HG03097 (cell line): Measurements from ENCODE around the gene AUH.
"Not testable (repeated sequence)": the region's sequence is repeated elsewhere in the genome, so short reads cannot be mapped to it uniquely, and the experiment has no call there.

Experiments used
- ATAC-seq: cut with Tn5 transposase; IDR thresholded peaks from one replicate; pipeline ENCODE4 v1.9.1; 2021; ENCODE audit not compliant: unreplicated experiment, low FRiP score

Gene AUH

DNA sequence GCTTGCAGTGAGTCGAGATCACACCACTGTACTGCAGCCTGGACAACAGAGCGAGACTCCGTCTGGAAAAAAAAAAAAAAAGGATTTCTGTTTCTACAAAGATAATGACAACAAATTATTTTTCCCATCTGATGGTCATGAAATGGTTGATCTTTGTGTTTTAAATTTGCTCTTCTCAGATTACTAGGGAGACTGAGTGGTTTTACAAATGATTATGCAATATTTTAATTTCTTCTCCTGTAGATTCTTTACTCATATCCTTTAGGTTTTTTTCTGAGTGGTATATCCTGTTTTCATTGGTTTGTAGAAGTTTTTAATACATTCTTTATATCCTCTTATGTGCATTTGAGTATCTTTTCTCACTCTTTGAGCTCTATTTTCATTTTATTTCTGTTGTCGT, 20.6 kb upstream of the AUH start:
- no peak for ATAC-seq

DNA sequence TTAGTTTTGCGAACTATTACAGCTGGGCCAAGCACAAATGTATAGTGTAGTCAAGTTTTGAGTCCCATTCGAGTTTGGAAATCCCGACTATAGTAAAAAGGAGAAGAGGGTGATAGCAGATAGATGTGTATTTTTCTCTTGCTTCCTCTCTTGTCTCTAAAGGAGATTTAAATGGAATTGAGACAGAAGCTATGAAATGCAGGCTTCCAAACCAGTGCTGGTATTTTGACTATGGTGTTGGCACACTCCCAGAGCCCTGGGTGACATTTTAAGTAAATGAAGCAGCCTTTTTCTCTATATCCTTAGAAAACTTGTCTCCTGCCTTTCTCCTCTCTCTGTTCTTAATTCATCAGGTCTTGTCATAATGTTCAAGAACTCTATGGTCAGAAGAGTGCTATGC, 17.7 kb upstream of the AUH start:
- no peak for ATAC-seq

DNA sequence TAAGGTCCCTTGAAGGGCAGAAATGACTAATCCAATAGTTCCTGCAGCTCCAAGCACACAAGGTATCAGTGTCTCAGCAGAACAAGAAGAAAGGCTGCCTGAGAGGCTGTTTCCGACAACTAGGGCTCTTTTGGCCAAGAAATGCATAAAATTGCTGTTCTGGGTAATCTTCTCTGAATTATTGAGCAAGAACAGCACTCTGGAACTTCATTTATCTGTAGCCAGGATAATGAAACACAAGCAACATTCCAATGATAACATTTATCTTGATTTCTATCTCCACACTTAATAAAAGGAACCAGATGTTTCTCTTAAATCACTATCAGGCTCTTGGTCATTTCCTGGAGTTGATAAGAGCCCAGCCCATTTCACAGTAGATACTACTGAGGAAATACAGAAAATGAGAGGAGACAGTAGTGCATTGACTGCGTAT, 17.0 kb upstream of the AUH start:
- no peak for ATAC-seq

DNA sequence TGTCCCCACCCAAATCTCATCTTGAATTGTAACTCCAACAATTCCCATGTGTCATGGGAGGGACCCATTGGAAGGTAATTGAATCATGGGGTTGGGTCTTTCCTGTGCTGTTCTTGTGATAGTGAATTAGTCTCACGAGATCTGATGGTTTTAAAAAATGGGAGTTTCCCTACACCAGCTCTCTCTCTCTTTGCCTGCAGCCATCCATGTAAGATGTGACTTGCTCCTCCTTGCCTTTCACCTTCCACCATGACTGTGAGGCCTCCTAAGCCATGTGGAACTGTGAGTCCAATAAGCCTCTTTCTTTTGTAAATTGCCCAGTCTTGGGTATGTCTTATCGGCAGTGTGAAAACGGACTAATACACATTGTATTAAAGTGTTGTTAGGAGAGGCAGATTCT, 16.3 kb upstream of the AUH start:
- ATAC-seq, result not testable (repeated sequence)

DNA sequence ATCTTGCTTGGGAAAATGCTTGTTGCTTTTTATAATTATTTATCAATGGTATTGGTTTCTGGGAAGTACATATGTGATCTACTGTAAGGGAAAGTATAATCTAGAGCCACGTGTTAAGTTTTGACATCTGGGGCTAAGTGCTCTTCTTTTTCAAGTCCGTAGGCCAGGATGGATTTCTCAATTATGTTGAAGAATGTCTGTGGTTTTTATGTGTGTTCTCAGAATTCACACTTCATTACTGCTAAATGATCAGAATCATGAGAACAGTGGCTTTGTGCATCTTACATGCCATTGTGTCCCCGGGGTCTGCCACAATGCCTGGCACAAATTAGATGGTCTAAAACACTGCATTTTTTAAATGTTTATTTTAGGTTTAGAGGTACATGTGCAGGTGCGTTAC, 14.5 kb upstream of the AUH start:
- ATAC-seq, result no peak

DNA sequence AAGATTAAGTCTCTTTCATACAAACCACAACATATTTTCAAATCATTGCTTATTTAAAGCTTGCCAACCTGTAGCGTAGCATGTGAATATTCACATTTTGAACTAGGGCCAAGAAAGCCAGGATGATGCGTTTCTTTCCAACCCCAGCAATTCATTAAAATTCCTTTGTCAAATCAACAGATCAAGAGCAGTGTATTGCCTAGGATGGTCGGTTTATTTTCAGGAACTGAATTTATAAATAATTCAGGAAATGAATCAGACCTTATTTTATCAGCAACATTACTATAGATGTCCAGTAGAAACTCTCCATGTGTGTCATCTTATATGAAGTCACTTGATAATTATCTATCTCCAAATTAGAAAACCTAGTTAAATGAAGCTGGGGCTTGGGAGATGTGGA, 13.2 kb upstream of the AUH start:
- no peak for ATAC-seq

DNA sequence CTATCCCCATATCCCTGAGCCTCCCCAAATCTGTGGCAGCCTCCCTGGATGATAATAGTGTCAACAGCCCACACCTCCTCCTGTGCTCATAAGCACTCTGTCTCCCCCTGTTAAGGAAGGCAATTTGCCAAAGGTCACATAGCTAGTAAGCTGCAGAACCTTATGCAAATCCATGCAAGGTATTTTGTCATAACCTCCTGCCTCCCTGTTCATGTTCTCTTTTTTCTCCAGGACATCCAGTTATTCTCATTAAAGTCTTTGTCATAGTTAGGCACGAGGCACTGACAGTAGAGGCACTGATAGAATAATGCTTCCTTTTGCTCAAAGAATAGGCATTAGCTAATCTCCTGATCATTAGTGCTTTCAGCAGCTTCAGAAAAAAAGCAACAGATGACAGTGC, 10.2 kb upstream of the AUH start:
- ATAC-seq, result no peak

DNA sequence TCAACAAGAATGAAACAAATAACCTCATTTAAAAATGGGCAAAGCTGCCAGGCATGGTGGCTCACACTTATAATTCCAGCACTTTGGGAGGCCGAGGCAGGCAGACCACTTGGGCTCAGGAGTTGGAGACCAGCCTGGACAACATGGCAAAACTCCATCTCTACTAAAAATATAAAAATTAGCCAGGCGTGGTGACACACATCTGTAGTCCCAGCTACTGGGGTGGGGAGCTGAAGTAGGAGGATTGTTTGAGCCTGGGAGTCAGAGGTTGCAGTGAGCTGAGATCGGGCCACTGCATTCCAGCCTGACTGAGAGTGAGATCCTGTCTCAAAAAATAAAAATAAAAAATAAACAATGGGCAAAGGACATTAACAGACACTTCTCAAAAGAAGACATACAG, 8.3 kb upstream of the AUH start:
- not testable (repeated sequence) for ATAC-seq

DNA sequence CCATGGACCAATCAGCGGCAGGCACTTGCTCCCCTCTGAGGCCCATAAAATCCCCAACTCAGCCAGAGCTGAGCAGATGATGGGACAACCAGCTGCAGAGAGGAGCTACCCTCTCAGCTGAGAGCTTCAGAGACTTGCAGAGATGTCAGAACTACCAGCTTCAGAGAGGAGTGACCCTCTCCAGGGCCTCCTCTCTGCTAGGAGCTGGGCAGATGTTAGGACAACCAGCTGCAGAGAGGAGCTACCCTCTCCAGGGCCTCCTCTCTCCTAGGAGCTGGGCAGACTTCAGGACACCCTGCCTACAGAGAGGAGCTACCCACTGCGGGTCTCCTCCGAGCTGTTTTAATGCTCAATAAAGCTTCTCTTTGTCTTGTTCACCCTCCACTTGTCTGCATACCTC, 3.0 kb upstream of the AUH start:
- no peak for ATAC-seq

DNA sequence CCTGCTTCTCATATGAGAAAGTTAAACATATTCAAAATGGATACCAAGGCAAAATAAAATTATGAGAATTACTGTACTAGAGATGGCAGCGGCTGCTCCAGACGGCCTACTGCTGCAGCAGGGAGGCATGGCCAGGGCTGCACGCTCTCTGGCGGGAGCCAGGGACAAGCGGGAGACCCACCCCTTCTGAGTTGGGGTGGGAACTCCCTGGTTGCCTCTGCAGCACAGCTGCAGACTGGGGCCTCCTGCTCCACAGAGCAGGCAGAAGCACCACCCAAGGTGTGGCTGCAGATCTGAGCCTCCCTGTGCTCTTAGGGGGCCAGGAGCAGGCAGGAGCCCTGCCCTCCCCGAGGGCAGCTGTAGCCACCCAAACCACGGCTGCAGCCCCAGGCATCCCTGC, 2.3 kb upstream of the AUH start:
- ATAC-seq, result no peak

DNA sequence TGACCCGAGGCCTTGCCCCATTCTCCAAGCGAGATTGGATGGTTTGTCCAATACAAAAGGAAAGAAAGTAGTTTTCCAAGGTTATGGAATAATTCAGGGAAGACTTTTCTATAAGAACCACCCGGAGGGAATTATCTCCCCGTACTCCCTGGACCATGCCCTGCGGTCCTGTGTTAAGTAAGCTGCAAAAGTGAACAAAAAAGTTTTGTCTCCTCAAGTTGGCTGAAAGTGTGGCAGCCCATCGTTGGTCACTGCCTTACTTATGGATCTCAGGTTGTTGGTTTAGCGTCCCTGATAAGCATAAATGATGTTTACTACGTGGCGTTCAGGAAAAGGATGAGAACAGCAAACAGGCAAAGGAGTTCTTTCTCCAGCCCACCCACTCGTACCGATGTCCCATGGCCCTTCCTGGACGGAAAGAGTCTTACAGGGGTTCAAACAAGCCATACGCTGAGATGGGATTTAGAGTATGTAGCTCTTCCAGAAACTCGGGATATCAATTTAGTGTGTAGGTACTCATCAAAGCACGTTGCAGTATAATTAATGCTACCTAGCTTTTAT, 413 bp upstream of the AUH start:
- no peak for ATAC-seq

DNA sequence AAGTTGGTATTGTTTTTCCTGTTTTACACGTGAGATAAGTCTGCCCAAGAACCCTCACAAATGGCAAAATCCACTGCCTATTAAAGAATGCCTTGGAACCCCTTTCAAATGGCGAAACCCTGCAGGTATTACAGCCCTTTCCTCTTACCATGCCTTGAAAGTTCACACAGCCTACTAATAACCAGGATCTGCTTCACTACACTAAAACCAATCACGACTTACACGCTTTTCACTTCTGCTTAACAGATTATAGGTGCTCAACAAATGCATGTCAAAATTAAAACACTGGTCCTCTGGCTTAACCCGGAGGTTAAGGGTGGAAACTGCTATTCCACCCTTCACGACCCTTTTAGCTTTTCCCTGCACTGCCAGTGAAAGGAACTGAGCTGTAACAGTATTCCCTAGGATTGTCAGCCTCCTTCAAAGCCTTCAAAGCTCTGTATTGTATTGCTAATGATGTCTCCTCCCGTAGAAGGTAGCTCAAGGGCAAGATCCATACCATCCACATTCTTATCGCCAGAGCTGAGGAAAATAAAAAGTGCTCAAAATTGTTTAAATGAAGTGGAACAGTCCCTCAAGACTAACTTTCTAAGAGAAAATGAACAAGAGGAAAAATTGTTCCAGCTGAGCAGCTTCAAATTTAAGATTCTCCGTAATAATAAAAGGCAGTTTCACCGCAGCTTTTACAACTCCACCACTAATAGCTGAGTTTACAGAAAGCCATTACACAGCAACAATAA, 997 bp downstream of the AUH start:
- no peak for ATAC-seq

DNA sequence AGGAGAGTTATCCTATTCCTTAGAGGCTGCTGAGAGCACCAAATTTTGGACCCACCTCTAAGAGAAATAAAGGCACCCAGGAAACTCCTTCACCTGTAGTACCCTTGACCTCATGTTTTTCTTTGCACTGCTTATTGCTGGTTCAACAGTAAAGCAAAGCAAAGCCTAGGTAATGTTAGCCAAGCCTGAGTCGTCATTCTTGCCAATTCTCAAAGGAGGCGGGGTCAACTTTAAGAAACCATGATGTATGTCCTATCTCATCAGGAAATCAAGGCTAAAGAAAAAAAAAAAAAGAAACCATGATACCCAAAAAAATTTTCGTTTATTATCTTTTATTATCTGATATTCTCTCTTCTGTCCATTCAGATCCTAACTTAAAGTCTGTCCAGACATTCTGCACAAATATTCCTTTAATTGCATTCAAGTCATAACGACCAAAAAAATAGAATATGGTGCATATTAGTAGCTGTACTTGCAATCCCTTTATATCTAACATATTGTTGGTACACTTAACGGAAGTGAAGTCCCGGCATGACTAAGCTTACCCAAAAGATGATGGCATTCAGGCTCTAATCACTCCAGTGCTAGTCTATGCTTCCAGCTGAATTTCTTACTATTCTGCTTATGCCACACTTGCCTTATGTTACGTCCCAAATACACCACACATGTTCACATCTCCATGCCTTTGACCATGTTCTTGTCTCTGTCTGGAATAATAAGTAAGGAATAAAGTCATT, 1.8 kb downstream of the AUH start:
- ATAC-seq, result no peak

DNA sequence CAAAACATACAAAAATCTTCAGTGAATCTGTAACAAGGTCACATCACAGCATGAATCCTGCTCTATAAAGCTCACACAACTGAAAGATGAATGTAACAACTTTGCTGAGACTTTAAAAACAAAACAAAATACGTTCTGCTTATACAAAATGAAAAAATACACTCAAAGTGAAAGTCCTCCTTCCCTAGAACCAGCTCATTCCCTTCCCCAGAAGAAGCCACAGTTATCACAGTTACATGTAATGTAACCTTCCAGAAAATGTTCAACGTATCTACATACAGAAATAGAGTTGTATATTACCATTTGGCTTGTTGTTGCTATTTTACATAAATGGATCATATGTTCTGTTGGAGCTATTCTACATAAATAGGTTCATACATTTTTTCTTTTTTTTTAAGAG, 2.6 kb downstream of the AUH start:
- no peak for ATAC-seq

DNA sequence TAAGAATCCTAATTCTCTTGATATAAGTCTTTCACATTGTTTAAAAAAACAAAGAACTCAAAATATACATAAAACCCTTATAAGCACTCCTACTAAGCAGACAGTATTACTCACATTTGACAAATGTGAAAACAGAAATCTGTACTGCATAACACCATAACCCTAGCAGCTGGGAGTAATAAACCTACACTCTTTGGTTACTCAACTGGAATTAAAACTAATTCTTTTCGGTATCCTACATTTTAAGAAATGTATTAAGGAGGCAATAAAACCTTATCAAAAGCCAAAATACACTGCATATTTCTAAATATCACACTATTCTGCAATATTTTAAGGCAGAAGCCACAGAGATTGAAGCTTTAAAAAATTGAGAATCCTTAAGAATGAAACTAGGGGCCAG, 6.8 kb downstream of the AUH start:
- no peak for ATAC-seq

DNA sequence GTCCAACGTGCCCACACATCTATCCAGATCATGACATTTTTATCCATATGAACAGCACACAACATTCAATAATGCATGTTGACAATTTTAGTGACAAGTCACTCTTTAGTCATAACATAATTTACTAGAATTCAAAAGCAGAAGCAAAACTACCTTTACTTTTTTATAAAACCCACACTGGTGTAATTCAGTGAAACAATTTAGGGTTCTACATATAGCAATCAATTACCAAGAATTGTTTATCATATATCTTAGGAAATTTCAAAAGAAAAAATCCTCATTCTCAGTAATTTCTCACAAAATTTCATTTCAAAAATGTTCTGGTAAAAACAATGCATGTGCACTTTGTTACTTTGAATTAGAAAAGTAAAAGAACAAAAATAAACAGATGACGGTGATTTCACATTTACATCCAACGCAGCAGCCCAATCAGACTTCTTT, 12.6 kb downstream of the AUH start:
- ATAC-seq, result no peak

DNA sequence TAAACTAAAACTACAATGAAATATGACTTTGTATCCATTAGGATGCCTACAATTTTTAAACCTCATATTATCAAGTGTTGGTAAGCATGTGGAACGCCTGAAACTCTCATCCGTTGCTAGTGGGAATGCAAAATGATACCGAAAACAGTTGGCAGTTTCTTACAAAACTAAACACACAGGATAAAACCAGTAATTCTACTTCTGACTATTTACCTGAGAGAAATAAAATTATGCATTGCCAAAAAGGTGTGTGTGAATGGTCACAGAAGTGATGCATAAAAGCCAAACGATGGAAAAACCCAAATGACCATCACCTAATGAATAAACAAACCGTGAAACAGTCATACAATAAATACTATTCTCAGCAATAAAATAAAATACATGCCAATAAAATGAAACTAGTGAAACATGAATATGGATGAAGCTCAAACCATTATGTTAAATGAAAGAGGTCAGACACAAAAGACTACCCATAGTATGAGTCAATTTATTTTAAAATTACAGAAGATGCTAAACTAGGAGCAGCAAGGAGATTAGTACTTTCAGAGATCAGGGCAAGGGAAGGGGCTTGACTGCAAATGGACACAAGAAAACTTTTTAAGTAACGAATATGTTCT, 13.4 kb downstream of the AUH start:
- ATAC-seq, result no peak

DNA sequence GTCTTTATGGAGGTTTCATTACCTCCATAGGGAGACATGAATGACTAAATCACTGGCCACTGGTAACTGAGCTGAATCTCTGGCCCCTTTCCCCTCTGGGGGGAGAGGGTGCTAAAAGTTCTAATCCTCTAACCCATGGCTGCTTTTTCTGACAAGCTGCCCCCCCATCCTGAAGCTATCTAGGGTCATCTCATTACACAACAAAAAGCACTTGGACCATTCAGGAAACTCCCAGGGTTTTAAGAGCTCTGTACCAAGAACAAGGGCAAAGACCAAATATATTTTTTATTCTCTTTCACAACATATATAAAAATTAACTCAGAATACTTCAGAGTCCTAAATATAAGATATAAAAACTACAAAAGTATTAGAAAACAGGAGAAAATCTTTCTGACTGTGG, 14.3 kb downstream of the AUH start:
- no peak for ATAC-seq

DNA sequence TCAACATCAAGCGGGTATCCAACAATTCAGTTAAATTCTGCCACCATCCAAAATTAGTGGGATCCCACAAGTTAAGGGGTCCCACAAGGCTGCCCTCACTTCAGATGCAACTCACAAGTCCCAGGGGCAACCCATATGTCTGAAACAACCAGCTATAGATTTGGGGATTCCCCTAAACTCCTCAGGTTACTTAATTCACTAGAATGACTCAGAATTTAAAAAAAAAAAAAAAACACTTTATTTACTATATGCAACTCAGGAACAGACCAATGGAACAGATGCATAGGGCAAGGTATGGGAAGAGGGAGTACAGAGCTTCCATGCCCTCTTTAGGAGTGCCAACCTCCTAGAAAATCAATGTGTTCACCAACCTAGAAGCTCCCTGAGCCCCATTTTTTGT, 15.1 kb downstream of the AUH start:
- no peak for ATAC-seq

DNA sequence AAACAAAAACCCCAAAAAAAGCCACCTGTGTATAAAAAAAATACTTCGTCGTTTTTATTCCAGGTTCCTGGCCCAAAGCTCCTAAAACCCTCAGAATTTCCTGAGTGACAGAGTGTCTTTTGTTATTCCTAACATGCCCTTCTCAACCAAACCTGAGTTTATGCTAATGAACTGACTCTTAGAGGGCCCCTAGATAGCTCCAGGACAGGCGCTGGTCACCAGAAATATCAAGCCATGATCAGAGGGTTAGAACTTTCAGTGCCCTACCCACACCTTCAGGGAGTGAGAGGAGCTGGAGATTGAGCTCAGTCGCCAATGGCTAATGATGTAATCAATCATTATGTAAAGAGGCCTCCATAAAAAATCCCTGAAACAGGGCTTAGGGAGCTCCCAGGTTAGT, 15.7 kb downstream of the AUH start:
- ATAC-seq, result no peak

DNA sequence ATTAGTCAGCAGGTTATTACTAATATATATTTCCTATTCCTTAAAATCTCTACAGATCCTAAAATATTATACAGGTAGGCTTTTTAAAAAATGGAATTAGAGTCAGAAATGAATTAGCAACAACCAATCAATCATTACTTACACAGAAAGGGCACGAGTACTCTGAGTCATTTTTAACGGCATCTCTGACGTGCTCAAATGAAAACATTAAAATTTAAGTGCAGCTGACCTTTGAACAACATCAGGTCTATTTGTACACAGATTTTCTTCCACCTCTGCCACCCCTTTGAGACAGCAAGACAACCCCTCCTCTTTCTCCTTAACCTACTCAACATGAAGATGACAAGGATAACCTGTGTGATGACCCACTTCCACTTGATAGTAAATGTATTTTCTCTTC, 19.1 kb downstream of the AUH start:
- no peak for ATAC-seq

DNA sequence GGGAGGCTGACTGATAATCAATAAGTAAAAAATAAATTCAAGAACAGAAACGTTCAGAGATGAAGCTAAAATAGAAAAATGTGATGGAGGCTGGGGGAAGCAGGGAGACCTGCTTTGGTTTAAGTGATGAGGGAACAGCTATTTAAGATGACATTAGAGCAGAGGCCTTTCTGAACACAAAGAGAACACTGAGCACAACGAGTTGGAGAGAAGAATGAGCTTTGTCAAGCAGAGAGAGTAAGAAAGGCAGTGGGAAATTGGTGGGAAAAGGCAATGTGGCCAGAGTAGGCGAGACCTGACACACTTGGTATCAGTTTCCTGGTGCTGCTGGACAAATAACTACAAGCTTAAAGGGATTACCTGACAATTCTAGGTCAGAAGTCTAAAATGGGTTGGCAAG, 20.0 kb downstream of the AUH start:
- no peak for ATAC-seq
